Measurements from ENCODE around the gene KRTAP10-3. TPM values are rescaled to one million over a fixed set of nuclear protein-coding genes. Genes with fewer than 3 reads are reported as not detected.

The KRTAP10-3 gene
- total RNA-seq, 1 experiment from 2014 or later = not detected

DNA sequence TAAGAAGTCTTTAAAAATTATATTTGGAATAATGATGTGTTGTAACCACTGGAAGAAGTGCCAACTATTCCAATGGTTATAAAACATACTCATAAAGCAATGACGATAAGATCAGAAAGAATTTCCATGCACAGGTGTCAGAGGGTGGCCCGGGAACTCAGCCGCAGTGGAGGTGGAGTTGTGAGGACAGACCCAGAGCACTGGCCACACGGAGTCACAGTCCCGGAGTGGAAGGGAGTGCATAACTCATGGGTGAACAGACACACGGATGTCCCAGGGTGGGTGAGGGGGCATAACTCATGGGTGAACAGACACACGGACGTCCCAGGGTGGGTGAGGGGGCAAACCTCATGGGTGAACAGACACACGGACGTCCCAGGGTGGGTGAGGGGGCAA, 17.4 kb upstream of the KRTAP10-3 start:
- H3K4me3 ChIP-seq (replicated peaks in 1 of 2; ENCODE audit: low read depth in 1 of 2, low read length in 2 of 2) = no peak overlapping the region
- no peaks in the 10 kb centered on the region for H4K20me1 ChIP-seq (ENCODE audit: insufficient read depth)
- peaks cover 0 to 4% of the 10 kb centered on the region in 2 experiments; a peak in 2 of 4 replicates for H3K9me3 ChIP-seq (ENCODE audit: control insufficient read depth in 1 of 2, insufficient read depth in 1 of 2, low read depth in 1 of 2, low read length in 2 of 2)
- TF ChIP-seq RAD21 (IDR thresholded peaks at IDR 0.05; ENCODE audit: low read depth) (no peak), FOSL1 (IDR thresholded peaks at IDR 0.05; ENCODE audit: low read depth) (no peak), SP1 (IDR thresholded peaks at IDR 0.05; ENCODE audit: low read depth) (no peak), SRF (IDR thresholded peaks at IDR 0.05; ENCODE audit: low read depth) (no peak), ZFX (IDR thresholded peaks at IDR 0.05) (no peak), ZNF274 (IDR thresholded peaks at IDR 0.05; ENCODE audit: low read depth, low read length) (no peak), REST (IDR thresholded peaks at IDR 0.05; ENCODE audit: low read depth) (no peak), ELF1 (IDR thresholded peaks at IDR 0.05; ENCODE audit: borderline replicate concordance, low read depth) (no peak), JUND (IDR thresholded peaks at IDR 0.05) (no peak), CBX3 (IDR thresholded peaks at IDR 0.05; ENCODE audit: low read depth) (no peak)
- TF ChIP-seq, protein P1, sequence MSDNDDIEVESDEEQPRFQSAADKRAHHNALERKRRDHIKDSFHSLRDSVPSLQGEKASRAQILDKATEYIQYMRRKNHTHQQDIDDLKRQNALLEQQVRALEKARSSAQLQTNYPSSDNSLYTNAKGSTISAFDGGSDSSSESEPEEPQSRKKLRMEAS (IDR thresholded peaks at IDR 0.05) = no peak
- ChIA-PET POLR2A (no interaction called here), RAD21 (ENCODE audit: low non-redundant PET in 1 of 2, low total read pairs in 2 of 2, uncharacterized antibody in 2 of 2, unreplicated experiment in 2 of 2) (no interaction called here), CTCF (no interaction called here)
- no peaks in the 10 kb centered on the region for H3K36me3 ChIP-seq (ENCODE audit: control insufficient read depth in 1 of 2, insufficient read depth in 2 of 2, low read length in 2 of 2)
- H3K9ac ChIP-seq (ENCODE audit: low read length) = no peak overlapping the region
- no peak overlapping the region for H2AFZ ChIP-seq (ENCODE audit: low read depth, low read length, poor library complexity, severe bottlenecking)
- H3K27ac ChIP-seq (ENCODE audit: low read depth, low read length) = no peak overlapping the region
- BruUV-seq (replicated peaks) = no TSS peak
- ATAC-seq (no peak), DNase-seq (ENCODE audit: low read depth, low spot score) (no peak)
- H3K79me2 ChIP-seq (ENCODE audit: insufficient read depth, low read length) = no peaks in the 10 kb centered on the region
- H3K27me3 ChIP-seq (ENCODE audit: insufficient read depth, low read length) = peaks cover 4% of the 10 kb centered on the region; the same call in 1 of the 2 replicates
- no peaks in the 10 kb centered on the region for H3K9me2 ChIP-seq (ENCODE audit: insufficient read depth)
- intact Hi-C loops (cut with micrococcal nuclease) = no loop called here
- no peak overlapping the region for H3K4me2 ChIP-seq (ENCODE audit: low read length)
- H3K4me1 ChIP-seq (ENCODE audit: control insufficient read depth in 1 of 2, insufficient read depth in 2 of 2, low read length in 2 of 2) = peaks cover 0 to 3% of the 10 kb centered on the region in 2 experiments; a peak in 1 of 4 replicates
